ENCODE results near the gene BORCS5.
"Not testable (repeated sequence)": the region's sequence is repeated elsewhere in the genome, so short reads cannot be mapped to it uniquely, and the experiment has no call there.

BORCS5 gene

GRCh38 chr12:12495536-12495935, 138.7 kb downstream of the BORCS5 start:
- no peak for DNase-seq

- no peak for DNase-seq
These were observed 141.3 kb downstream of the BORCS5 start for GRCh38 chr12:12498210-12498609.

- no peak for DNase-seq
These were observed 143.2 kb downstream of the BORCS5 start for GRCh38 chr12:12499909-12500604.

GRCh38 chr12:12501121-12501520, 144.2 kb downstream of the BORCS5 start:
- no peak for DNase-seq

- DNase-seq = not testable (repeated sequence)
These were observed 145.4 kb downstream of the BORCS5 start for GRCh38 chr12:12502130-12502814.

- DNase-seq = no peak
These were observed 145.9 kb downstream of the BORCS5 start for GRCh38 chr12:12502815-12503151.

- no peak for DNase-seq
These were observed 146.7 kb downstream of the BORCS5 start for GRCh38 chr12:12503384-12504078.

- DNase-seq = no peak
These were observed 148.9 kb downstream of the BORCS5 start for GRCh38 chr12:12505544-12506495.

GRCh38 chr12:12506496-12506890, 149.6 kb downstream of the BORCS5 start:
- DNase-seq = no peak

- DNase-seq = no peak
These were observed 150.2 kb downstream of the BORCS5 start for GRCh38 chr12:12507121-12507520.

- DNase-seq = no peak
These were observed 151.7 kb downstream of the BORCS5 start for GRCh38 chr12:12508612-12509011.

- no peak for DNase-seq
These were observed 153.3 kb downstream of the BORCS5 start for GRCh38 chr12:12510141-12510540.

GRCh38 chr12:12510551-12510950, 153.7 kb downstream of the BORCS5 start:
- DNase-seq = no peak

GRCh38 chr12:12511021-12511783, 154.3 kb downstream of the BORCS5 start:
- no peak for DNase-seq

- no peak for DNase-seq
These were observed 155.2 kb downstream of the BORCS5 start for GRCh38 chr12:12511895-12512711.

- DNase-seq = no peak
These were observed 156.6 kb downstream of the BORCS5 start for GRCh38 chr12:12513416-12514006.

GRCh38 chr12:12518464-12518845, 161.6 kb downstream of the BORCS5 start:
- no peak for DNase-seq

GRCh38 chr12:12518919-12519318, 162.0 kb downstream of the BORCS5 start:
- DNase-seq = no peak

Data from NCI-H446 (cell line).